Measurements from ENCODE around the gene THSD4.

- TF ChIP-seq EP300 (IDR thresholded peaks at IDR 0.05) = no peak
- TF ChIP-seq CTCF (IDR thresholded peaks at IDR 0.05) = no peak
- no peak for TF ChIP-seq GATA3 (IDR thresholded peaks at IDR 0.05; ENCODE audit: borderline replicate concordance)
- TF ChIP-seq NFE2L2 (conservative IDR thresholded peaks at IDR 0.05; ENCODE audit: low read length) = no peak
- TF ChIP-seq JUN (IDR thresholded peaks at IDR 0.05) = no peak
- no peak for TF ChIP-seq POLR2A (IDR thresholded peaks at IDR 0.05; ENCODE audit: low read length)
- no peak for TF ChIP-seq PHF8 (IDR thresholded peaks at IDR 0.05; ENCODE audit: borderline replicate concordance, low read depth)
- no peak for TF ChIP-seq SMC3 (IDR thresholded peaks at IDR 0.05)
- no peak for TF ChIP-seq RCOR1 (IDR thresholded peaks at IDR 0.05; ENCODE audit: low read depth, low read length)
- TF ChIP-seq RAD21 (conservative IDR thresholded peaks at IDR 0.05 in 1 of 2, IDR thresholded peaks at IDR 0.05 in 1 of 2) = no peak
- no peak for TF ChIP-seq POLR2AphosphoS2 (conservative IDR thresholded peaks at IDR 0.05; ENCODE audit: low read length)
- no peak for TF ChIP-seq BHLHE40 (IDR thresholded peaks at IDR 0.05; ENCODE audit: low read depth, low read length)
- no peak for TF ChIP-seq JUNB (IDR thresholded peaks at IDR 0.05)
- TF ChIP-seq CEBPB (IDR thresholded peaks at IDR 0.05) = no peak
Observed at GRCh38 chr15:71508081-71508682, 392.9 kb downstream of the THSD4 start.

Measured in A549 (cell line).